Activated CD8-positive, alpha-beta memory T cell treated with anti-CD3 and anti-CD28 coated beads, Interleukin-2, amount 10 ng/mL, durations not matched to agents 7 days and 5 days (primary cell): ENCODE measurements around the gene ZNF423. TPM values are rescaled to one million over a fixed set of nuclear protein-coding genes. Genes with fewer than 3 reads are reported as not detected.

Source experiments
- ATAC-seq: fragments of 150-1000 bp; cut with Tn5 transposase; one replicate; pipeline ENCODE4 v1.10.0; 2021; ENCODE audit warnings: moderate library complexity
- CTCF ChIA-PET: fragments of 350-600 bp; sonication (Branson Sonifier 250); formaldehyde crosslinking; loops from one replicate; lab custom pipeline; 2021; ENCODE audit warnings: antibody characterized with exemption; lab: Charles Lee
- DNase-seq: peaks from one replicate; pipeline ENCODE4 v3.0.0-alpha.2; 2020
- H3K27ac Mint-ChIP-seq: one replicate; pipeline ENCODE4 v1.8.0; 2021; ENCODE audit warnings: mild to moderate bottlenecking, mixed read lengths
- H3K27me3 Mint-ChIP-seq: one replicate; pipeline ENCODE4 v1.8.0; 2021; ENCODE audit warnings: mixed read lengths
- H3K36me3 Mint-ChIP-seq: one replicate; pipeline ENCODE4 v1.8.0; 2021; ENCODE audit warnings: mild to moderate bottlenecking, mixed read lengths
- H3K4me1 Mint-ChIP-seq: one replicate; pipeline ENCODE4 v1.8.0; 2021; ENCODE audit warnings: mixed read lengths
- H3K4me3 Mint-ChIP-seq: one replicate; pipeline ENCODE4 v1.8.0; 2021; ENCODE audit warnings: mild to moderate bottlenecking, moderate library complexity, mixed read lengths
- H3K9me3 Mint-ChIP-seq: one replicate; pipeline ENCODE4 v1.8.0; 2022; ENCODE audit warnings: low read depth, mixed read lengths
- total RNA-seq, 2 experiments: library from RNA; stranded (reverse); gene quantifications; one replicate each; pipeline ENCODE4 v1.2.3, GENCODE V29; 2021

The ZNF423 gene
- total RNA-seq, 2 experiments from 2014 or later = not detected

- ATAC-seq = no peak
- no peaks in the 10 kb centered on the region for H3K9me3 Mint-ChIP-seq
- H3K27ac Mint-ChIP-seq = no peak overlapping the region
- H3K27me3 Mint-ChIP-seq = no peaks in the 10 kb centered on the region
- CTCF ChIA-PET = no interaction called here
- peak; percentile 26 for DNase-seq
- no peak overlapping the region for H3K4me3 Mint-ChIP-seq
- no peaks in the 10 kb centered on the region for H3K4me1 Mint-ChIP-seq
- H3K36me3 Mint-ChIP-seq = no peaks in the 10 kb centered on the region
Observed at GRCh38 chr16:49469930-49470451, 385.9 kb downstream of the ZNF423 start.

DNA sequence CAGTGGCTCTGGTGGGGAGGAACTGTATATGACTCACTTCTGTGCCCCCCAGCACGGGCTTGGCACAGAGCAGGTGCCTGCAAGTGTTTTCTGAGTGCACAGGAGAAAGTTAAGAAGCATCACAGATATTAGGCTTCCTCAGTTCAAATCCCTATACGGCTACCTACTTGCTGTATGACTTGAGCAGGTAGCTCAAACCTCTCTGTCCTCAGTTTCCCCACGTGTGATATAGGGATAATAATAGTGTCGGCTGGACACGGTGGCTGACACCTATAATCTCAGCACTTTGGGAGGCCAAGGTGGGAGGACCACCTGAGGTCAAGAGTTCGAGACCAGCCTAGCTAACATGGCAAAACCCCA lies 386.6 kb downstream of the ZNF423 start:
- Mint-ChIP-seq H3K4me3 (no peak overlapping the region), H3K4me1 (peaks cover 5% of the 10 kb centered on the region), H3K36me3 (no peaks in the 10 kb centered on the region), H3K27ac (no peak overlapping the region), H3K27me3 (peaks cover 4% of the 10 kb centered on the region), H3K9me3 (no peaks in the 10 kb centered on the region)
- ATAC-seq (no peak), DNase-seq (no peak)
- CTCF ChIA-PET = no interaction called here

- Mint-ChIP-seq H3K9me3 (no peaks in the 10 kb centered on the region), H3K27ac (no peak overlapping the region), H3K4me3 (no peak overlapping the region), H3K4me1 (peaks cover 10% of the 10 kb centered on the region), H3K27me3 (peaks cover 4% of the 10 kb centered on the region), H3K36me3 (no peaks in the 10 kb centered on the region)
- DNase-seq (peak; percentile 38), ATAC-seq (no peak)
- CTCF ChIA-PET = no interaction called here
Observed at GRCh38 chr16:49468611-49469310, 387.2 kb downstream of the ZNF423 start.

GRCh38 chr16:49467540-49468372 lies 388.2 kb downstream of the ZNF423 start:
- DNase-seq (peak; percentile 22), ATAC-seq (no peak)
- Mint-ChIP-seq H3K4me3 (no peak overlapping the region), H3K9me3 (no peaks in the 10 kb centered on the region), H3K27me3 (peaks cover 4% of the 10 kb centered on the region), H3K36me3 (no peaks in the 10 kb centered on the region), H3K4me1 (peaks cover 19% of the 10 kb centered on the region), H3K27ac (no peak overlapping the region)
- CTCF ChIA-PET = no interaction called here

DNA sequence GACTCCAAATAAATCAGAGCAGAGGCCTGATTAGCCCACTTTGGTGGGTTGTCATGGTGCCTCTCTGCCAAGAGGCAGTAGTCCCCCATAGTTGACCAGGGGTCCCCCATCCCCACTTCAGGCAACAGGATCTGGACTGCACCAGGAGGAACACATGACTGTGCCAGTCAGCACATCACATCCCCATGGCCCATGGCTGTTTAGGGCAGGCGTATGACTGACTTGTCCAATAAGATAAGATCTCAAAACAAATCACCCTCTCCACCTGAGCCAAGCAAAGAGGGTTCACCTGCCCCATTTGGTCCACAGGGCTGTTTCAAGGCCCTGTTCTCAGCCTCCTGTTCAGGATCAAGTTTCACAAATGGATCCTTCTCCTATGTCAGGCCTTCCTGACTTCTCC lies 389.0 kb downstream of the ZNF423 start:
- peaks cover 7% of the 10 kb centered on the region for H3K27me3 Mint-ChIP-seq
- peaks cover 25% of the 10 kb centered on the region for H3K4me1 Mint-ChIP-seq
- ATAC-seq (no peak), DNase-seq (peak; percentile 35)
- no peaks in the 10 kb centered on the region for H3K9me3 Mint-ChIP-seq
- CTCF ChIA-PET = no interaction called here
- no peaks in the 10 kb centered on the region for H3K36me3 Mint-ChIP-seq
- no peak overlapping the region for H3K4me3 Mint-ChIP-seq
- no peak overlapping the region for H3K27ac Mint-ChIP-seq

DNA sequence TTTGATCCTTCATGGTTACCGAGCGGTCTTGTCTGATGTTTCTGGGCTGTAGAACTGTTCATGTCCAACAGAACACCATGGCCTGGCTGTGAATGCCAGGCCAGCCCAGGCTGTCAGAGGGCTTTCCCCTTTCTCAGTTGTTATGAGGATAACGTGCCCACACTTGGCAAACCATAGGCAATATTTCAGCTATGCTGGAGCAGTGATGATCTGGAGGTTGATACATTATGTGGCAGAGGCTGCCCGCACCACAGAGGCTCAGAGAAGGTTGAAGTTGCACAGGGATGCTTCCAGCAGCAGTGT lies 389.4 kb downstream of the ZNF423 start:
- Mint-ChIP-seq H3K27ac (no peak overlapping the region), H3K36me3 (no peaks in the 10 kb centered on the region), H3K9me3 (no peaks in the 10 kb centered on the region), H3K4me1 (peaks cover 25% of the 10 kb centered on the region), H3K27me3 (peaks cover 7% of the 10 kb centered on the region), H3K4me3 (no peak overlapping the region)
- no peak for DNase-seq
- ATAC-seq = no peak
- CTCF ChIA-PET = no interaction called here

- Mint-ChIP-seq H3K36me3 (no peaks in the 10 kb centered on the region), H3K27me3 (peaks cover 7% of the 10 kb centered on the region), H3K4me1 (peaks cover 25% of the 10 kb centered on the region), H3K27ac (no peak overlapping the region), H3K9me3 (no peaks in the 10 kb centered on the region), H3K4me3 (no peak overlapping the region)
- no peak for ATAC-seq
- CTCF ChIA-PET = no interaction called here
- DNase-seq = peak; percentile 29
Observed at GRCh38 chr16:49465661-49466528, 390.0 kb downstream of the ZNF423 start.

DNA sequence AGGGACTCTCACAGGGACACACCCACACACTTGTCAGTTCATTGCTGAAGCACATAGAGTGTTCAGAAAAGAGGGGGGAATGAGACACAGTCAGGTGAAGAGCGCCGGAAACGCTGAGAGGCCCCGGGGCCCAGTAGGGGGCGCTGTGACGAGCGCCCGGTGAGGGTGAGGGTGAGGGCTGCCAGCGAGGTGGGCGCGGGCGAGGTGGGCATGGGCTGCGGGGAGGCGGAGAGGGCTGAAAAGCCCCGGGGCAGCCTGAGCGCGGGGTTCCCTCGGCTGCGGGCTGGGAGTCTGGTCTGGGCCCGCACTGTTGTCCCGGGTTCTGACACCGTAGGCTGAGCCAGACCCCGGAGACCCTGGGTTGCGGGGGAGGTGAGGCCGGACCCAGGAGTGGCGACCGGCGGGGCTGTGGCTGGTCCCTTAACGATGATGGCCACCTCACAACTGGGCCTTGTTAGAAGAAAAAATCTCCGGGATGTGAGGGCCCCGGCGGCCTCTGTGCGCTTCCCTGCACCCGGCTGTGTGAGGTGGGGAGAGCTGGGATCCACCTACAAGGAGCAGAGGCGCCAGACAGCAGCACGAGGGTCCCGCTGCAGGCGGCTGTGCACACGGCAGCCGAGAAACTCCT lies 390.9 kb downstream of the ZNF423 start:
- CTCF ChIA-PET = no interaction called here

GRCh38 chr16:49464093-49464492 lies 391.8 kb downstream of the ZNF423 start:
- no peaks in the 10 kb centered on the region for H3K36me3 Mint-ChIP-seq
- peaks cover 7% of the 10 kb centered on the region for H3K27me3 Mint-ChIP-seq
- no peak for DNase-seq
- no peaks in the 10 kb centered on the region for H3K9me3 Mint-ChIP-seq
- ATAC-seq = peak; percentile 5
- CTCF ChIA-PET = interaction anchor here (0.6 to 0.9 kb wide), 2 partner anchors 14 to 88 kb away, joined by 3 to 4 read pairs; no protein-coding TSS in a partner anchor
- H3K4me3 Mint-ChIP-seq = no peak overlapping the region
- peaks cover 25% of the 10 kb centered on the region for H3K4me1 Mint-ChIP-seq
- H3K27ac Mint-ChIP-seq = peak overlapping the region; percentile 69

More for the DNA sequence above, 390.9 kb downstream of the ZNF423 start:
- no peak for DNase-seq
- Mint-ChIP-seq H3K27me3 (peaks cover 7% of the 10 kb centered on the region), H3K4me3 (no peak overlapping the region), H3K4me1 (peaks cover 25% of the 10 kb centered on the region), H3K27ac (no peak overlapping the region), H3K9me3 (no peaks in the 10 kb centered on the region), H3K36me3 (no peaks in the 10 kb centered on the region)
- ATAC-seq = no peak

DNA sequence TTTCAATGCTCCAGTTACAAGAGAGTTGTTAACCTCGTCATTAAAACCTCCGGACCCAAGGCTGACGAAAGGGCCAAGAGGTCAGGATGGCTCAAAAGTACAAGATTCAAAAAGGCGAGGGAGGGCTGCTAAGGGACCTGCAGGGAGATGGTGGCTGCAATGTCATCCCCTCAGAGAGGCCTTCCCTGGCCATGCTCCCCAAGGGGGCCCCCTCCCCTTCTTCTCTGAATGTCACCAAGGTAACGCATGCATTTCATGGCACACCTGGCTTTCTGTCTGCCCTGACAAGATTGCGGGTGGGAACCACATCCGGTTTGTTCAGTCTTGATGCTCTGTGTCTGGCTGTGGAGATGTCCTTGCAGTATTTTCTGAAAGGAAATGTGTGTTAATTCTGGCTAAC lies 392.4 kb downstream of the ZNF423 start:
- Mint-ChIP-seq H3K27me3 (peaks cover 9% of the 10 kb centered on the region), H3K36me3 (no peaks in the 10 kb centered on the region), H3K4me3 (peak overlapping the region; percentile 21), H3K4me1 (peaks cover 25% of the 10 kb centered on the region), H3K9me3 (no peaks in the 10 kb centered on the region), H3K27ac (peak overlapping the region; percentile 69)
- CTCF ChIA-PET = interaction anchor here (0.6 to 0.9 kb wide), 3 partner anchors 14 to 88 kb away, joined by 3 to 4 read pairs (median 3); no protein-coding TSS in a partner anchor
- DNase-seq = peak; percentile 90
- peak; percentile 95 for ATAC-seq

- Mint-ChIP-seq H3K27me3 (peaks cover 11% of the 10 kb centered on the region), H3K9me3 (no peaks in the 10 kb centered on the region), H3K36me3 (no peaks in the 10 kb centered on the region), H3K4me1 (peaks cover 25% of the 10 kb centered on the region), H3K27ac (peak overlapping the region; percentile 55), H3K4me3 (no peak overlapping the region)
- CTCF ChIA-PET = interaction anchor here (0.8 kb wide), 1 partner anchor 29 kb away, joined by 3 read pairs; no protein-coding TSS in a partner anchor
- peak; percentile 39 for DNase-seq
- ATAC-seq = no peak
Observed at GRCh38 chr16:49462989-49463371, 392.9 kb downstream of the ZNF423 start.

GRCh38 chr16:49462362-49462988 lies 393.4 kb downstream of the ZNF423 start:
- no peaks in the 10 kb centered on the region for H3K9me3 Mint-ChIP-seq
- no peak for ATAC-seq
- CTCF ChIA-PET = interaction anchor here (0.8 kb wide), 1 partner anchor 30 kb away, joined by 3 read pairs; no protein-coding TSS in a partner anchor
- DNase-seq = peak; percentile 27
- H3K4me1 Mint-ChIP-seq = peaks cover 25% of the 10 kb centered on the region
- no peak overlapping the region for H3K4me3 Mint-ChIP-seq
- no peak overlapping the region for H3K27ac Mint-ChIP-seq
- peaks cover 11% of the 10 kb centered on the region for H3K27me3 Mint-ChIP-seq
- no peaks in the 10 kb centered on the region for H3K36me3 Mint-ChIP-seq
